K562 (cell line): Measurements from ENCODE around the gene GALNT17.

ENCODE experiments used
- EP300 ChIP-seq: IDR thresholded peaks from 2 replicates; pipeline ENCODE4 v1.6.1; 2012; ENCODE audit warnings: low read length, improper control_type of control experiment
- EZH2 ChIP-seq: IDR thresholded peaks from 2 replicates; pipeline ENCODE4 v1.6.1; 2012; ENCODE audit warnings: low read depth, mild to moderate bottlenecking, inconsistent platforms, low read length, borderline replicate concordance
- RFX7 ChIP-seq: fragments of 250-450 bp; sonication (Bioruptor Pico); IDR thresholded peaks from 2 replicates; pipeline ENCODE4 v1.5.1; 2021; ENCODE audit warnings: mild to moderate bottlenecking
- SNRNP70 ChIP-seq: fragments of 200-400 bp; formaldehyde crosslinking; optimal IDR thresholded peaks from 2 replicates; pipeline ENCODE3; 2017; ENCODE audit warnings: low read depth, low read length
- ZNF232 ChIP-seq: sonication (generic); formaldehyde crosslinking; IDR thresholded peaks from 2 replicates; pipeline ENCODE4 v1.8.0; 2022; ENCODE audit warnings: mild to moderate bottlenecking, missing genetic modification reagents
- TF ChIP-seq, protein P1 (sequence below), 3 experiments: IDR thresholded peaks in 2 of 3; conservative IDR thresholded peaks in 1 of 3; 2 replicates each; pipeline ENCODE4 v1.5.1; 2011 to 2012; ENCODE audit warnings: low read length in 3 of 3, mild to moderate bottlenecking in 3 of 3, control low read depth in 2 of 3, improper control_type of control experiment in 1 of 3, inconsistent platforms in 1 of 3, low read depth in 1 of 3, mixed read lengths in 1 of 3, moderate library complexity in 1 of 3; ENCODE audit not compliant: insufficient read depth in 2 of 3

- TF ChIP-seq SNRNP70 (no peak), RFX7 (CRISPR knock-in tag) (no peak), EP300 (no peak), ZNF232 (CRISPR knock-in tag) (no peak), EZH2 (no peak)
- TF ChIP-seq, protein P1, sequence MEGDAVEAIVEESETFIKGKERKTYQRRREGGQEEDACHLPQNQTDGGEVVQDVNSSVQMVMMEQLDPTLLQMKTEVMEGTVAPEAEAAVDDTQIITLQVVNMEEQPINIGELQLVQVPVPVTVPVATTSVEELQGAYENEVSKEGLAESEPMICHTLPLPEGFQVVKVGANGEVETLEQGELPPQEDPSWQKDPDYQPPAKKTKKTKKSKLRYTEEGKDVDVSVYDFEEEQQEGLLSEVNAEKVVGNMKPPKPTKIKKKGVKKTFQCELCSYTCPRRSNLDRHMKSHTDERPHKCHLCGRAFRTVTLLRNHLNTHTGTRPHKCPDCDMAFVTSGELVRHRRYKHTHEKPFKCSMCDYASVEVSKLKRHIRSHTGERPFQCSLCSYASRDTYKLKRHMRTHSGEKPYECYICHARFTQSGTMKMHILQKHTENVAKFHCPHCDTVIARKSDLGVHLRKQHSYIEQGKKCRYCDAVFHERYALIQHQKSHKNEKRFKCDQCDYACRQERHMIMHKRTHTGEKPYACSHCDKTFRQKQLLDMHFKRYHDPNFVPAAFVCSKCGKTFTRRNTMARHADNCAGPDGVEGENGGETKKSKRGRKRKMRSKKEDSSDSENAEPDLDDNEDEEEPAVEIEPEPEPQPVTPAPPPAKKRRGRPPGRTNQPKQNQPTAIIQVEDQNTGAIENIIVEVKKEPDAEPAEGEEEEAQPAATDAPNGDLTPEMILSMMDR (IDR thresholded peaks at IDR 0.05 in 2 of 3, conservative IDR thresholded peaks at IDR 0.05 in 1 of 3; ENCODE audit: insufficient read depth in 2 of 3, low read depth in 1 of 3, low read length in 3 of 3): no peak
Measured at GRCh38 chr7:71761336-71761735, 629.4 kb downstream of the GALNT17 start.
